ENCODE results near the gene UBALD2.
"Not testable (repeated sequence)": the region's sequence is repeated elsewhere in the genome, so short reads cannot be mapped to it uniquely, and the experiment has no call there.

Gene UBALD2

GRCh38 chr17:76277300-76278267 lies 12.4 kb downstream of the UBALD2 start:
- DNase-seq (ENCODE audit: low spot score) = no peak

GRCh38 chr17:76278268-76278908 lies 13.2 kb downstream of the UBALD2 start:
- DNase-seq (ENCODE audit: low spot score) = no peak

- peak; percentile 93 for DNase-seq (ENCODE audit: low spot score)
These were observed 14.0 kb downstream of the UBALD2 start for GRCh38 chr17:76278952-76279741.

DNA sequence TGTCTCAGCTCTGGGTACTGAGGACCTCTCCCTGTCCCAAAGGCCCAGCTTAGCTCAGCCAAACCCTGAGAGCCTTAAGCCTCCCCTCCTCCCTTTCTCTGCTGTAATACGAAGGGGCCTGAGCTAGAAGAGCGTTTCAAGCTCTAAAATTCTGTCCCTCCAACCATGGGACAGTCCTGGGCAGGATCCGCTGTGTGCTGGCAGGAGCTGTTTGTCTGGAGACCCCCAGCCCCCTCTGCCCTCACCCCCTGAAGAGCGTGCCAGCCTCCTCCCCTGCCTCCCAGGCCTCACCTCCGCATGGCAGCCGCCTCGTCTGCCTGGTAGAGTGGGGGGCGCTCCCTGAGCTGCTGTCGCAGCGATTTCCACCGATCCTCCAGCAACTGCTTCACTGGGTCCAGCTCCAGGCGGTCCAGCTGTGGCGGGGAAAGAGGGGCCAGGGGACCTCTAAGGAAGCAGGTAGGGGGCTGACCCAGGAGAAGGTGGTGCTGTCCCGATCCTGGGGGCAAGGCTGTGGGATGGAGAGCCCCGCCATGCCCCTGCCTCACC lies 14.7 kb downstream of the UBALD2 start:
- DNase-seq (ENCODE audit: low spot score) = peak; percentile 8

- no peak for DNase-seq (ENCODE audit: low spot score)
These were observed 15.5 kb downstream of the UBALD2 start for GRCh38 chr17:76280650-76281049.

GRCh38 chr17:76281573-76282371 lies 16.6 kb downstream of the UBALD2 start:
- DNase-seq (ENCODE audit: low spot score) = no peak

DNA sequence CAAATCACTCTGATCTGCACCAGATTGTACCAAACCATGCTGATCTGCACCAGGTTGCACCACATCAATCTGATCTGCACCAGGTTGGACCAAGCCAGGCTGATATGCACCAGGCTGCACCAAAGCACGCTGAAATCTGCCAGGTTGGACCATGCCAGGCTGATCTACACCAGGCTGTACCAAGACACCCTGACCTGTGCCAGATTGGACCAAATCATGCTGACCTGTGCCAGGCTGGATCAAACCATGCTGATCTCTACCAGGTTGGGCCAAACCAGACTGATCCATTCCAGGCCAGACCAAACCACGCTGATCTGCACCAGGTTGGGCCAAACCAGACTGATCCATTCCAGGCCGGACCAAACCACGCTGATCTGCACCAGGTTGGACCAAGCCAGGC lies 27.4 kb downstream of the UBALD2 start:
- no peak for DNase-seq (ENCODE audit: low spot score)

- DNase-seq (ENCODE audit: low spot score) = no peak
These were observed 28.0 kb downstream of the UBALD2 start for GRCh38 chr17:76293106-76293505.

DNA sequence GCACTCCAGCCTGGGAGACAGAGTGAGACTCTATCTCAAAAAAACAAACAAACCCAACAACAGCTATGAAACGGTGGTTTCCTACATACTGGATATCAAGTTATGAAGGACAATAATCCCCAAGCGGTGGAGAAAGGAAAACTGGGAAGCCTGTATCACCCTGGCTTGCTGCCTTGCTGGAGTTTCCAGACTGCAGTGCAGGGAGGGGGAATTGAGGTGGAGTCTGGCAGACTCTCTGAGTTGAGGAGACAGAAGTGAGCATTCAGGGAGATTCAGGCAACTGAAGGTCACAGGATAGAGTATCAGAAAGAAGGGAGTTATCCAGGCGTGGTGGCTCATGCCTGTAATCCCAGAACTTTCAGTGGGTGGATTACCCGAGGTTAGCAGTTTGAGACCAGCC lies 31.0 kb downstream of the UBALD2 start:
- DNase-seq (ENCODE audit: low spot score) = no peak

DNA sequence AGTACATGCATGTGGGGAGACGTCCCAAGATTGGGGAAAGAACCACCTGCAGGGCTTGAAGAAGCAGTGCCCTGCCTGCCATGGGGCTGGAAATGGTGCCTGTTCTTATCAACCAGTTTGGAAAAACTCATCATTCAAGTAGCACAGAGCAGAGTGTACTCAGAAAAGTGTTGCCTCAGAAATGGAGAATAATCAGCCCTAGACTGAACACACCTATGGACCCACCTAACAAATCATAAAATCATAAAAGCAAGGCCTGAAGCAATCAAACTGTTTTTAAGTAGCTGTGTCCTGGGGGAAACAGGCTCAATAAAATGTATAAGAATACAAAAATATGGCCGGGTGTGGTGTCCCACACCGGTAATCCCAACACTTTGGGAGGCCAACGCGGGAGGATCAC lies 31.7 kb downstream of the UBALD2 start:
- no peak for DNase-seq (ENCODE audit: low spot score)

GRCh38 chr17:76297436-76297835 lies 32.3 kb downstream of the UBALD2 start:
- no peak for DNase-seq (ENCODE audit: low spot score)

DNA sequence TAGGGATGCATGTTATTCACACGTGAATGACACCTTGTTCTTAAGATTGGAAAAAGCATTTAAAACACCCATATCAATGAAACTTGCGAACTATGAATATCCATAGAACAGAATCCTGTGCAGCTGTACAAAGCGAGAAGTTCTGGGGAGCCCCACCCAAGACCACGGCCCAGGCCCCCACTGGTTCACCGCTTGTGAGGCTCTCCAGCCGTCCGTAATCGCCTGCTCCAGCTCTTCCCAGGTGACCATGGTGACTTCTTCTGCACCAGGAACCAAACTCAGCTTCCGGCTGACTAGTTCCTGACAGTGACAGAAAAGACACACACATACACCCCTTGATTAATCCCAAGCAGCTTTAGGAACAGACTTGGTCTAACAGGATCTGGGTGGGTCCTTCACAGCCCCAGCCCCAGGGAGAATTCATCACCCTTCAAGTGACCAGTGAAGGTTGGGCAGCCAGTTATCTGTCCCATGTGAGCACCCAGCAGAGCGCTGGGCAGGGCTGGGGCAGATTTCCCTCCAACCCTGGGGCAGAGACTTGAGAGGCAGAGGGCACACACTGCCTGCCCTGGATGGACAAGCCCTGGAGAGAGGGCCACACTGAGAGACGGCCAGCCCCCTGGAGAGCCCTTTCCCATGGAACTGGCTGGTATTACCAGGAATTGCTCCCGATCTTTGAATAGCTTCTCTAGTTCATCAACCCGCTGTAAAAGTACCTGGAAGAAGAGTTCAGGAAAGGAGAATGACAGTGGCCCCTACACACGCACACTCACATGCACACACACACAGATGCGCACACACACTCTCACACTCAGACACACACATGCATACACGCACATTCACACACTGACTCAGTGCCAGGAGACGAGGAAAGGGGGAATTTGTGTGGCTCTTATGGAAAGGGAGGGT lies 39.3 kb downstream of the UBALD2 start:
- no peak for DNase-seq (ENCODE audit: low spot score)

DNA sequence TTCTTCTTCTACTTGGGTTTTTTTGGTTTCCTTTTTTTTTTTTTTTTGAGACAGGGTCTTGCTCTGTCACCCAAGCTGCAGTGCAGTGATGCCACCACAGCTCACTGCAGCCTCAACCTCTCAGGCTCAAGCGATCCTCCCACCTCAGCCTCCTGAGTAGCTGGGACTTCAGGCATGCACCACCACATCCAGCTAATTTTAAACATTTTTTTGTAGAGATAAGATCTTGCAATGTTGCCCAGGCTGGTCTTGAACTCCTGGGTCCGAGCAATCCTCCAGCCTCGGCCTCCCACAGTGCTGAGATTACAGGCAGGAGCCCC lies 39.9 kb downstream of the UBALD2 start:
- DNase-seq (ENCODE audit: low spot score) = not testable (repeated sequence)

DNA sequence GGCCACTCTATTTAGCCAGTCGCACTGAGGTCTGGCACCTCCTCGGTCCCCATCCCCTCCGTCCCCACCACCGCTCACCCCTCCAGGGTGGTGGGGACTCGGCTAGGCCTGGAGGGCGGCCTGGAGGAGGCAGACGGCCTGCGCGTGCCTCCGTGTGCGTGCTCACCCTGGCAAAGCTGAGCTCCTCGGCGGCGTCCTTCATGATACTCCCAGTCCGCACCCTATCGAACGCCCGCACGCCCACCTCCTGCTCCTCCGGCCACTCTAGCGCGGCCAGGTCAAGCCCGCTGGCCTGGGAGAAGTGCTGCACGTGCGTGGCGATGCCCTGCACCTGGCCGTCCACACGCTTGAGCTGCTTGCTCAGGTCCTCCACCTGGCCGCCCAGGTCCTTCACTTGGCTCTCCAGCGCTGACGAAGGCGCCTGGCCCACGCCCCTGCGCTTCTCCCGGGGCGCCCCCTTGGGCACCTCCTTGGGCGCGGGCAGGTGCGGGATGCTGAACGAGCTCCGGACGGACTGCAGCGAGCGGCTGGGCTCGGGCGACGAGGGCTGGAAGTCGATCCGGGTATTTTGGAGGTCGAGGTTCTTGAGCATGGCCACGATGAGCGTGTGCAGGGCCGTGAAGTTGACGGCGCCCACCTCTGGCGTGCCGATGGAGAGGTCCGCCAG lies 42.3 kb downstream of the UBALD2 start:
- no peak for DNase-seq (ENCODE audit: low spot score)

DNA sequence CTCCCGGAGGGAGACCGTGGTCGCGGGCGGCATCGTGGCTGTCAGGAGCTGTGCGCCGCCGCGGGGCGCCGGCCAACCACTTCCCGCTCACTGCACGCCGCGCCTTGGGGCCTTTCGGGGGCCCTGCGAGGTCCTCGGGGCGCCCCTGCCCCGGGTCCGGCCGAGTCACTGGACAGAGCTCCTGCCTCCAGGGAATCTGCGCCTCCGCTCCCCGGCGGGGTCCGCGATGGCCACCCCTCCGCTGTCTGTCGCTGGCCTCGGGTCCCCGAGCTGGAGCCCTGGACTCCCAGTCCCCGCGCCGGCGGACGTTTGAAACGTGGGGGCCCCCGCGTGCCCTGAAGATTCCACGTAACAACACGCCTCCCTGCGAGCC lies 42.8 kb downstream of the UBALD2 start, which contains the start of gene QRICH2:
Gene QRICH2 (minus strand): TSS at position 311 of the 373 bp plus-strand sequence. CDS start 278 bp downstream, at position 33.
- no peak for DNase-seq (ENCODE audit: low spot score)

DNA sequence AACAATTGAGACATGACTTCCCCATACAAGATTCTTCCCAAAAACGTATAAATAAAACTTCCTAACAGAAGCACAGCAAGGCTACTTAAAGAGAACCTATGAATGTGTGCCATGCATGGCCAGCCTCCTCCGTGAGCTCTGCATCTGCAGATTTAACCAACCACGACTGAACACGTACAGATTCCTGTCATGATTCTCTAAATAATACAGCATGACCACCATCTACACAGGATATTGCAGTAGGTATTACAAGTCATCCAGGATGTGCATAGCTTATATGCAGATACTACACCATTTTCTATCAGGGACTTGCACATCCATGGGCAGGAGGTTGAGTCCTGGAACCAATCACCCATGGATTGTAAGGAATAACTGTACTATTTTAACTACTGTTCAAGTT lies 44.3 kb downstream of the UBALD2 start:
- DNase-seq (ENCODE audit: low spot score) = no peak

DNA sequence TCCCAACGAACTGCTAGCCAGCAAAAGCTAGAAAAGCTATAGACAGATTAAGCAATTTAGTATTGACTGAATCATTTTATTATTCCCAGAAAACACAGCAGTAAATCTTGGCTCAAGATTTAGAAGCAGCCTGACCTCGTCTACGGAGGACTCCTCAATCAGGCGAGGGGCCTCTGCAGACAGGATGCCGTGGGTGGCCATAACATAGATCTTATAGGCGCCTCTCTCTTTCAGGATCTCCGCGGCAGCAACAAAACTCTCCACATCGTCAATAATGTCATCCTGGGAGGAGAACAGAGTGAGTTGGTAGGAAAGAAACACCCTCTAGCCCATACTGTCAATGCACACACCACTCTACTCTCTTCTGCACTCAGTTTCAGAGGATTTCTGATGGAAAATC lies 47.6 kb downstream of the UBALD2 start:
- DNase-seq (ENCODE audit: low spot score) = no peak

- DNase-seq (ENCODE audit: low spot score) = no peak
These were observed 49.5 kb downstream of the UBALD2 start for GRCh38 chr17:76314392-76315227.

DNA sequence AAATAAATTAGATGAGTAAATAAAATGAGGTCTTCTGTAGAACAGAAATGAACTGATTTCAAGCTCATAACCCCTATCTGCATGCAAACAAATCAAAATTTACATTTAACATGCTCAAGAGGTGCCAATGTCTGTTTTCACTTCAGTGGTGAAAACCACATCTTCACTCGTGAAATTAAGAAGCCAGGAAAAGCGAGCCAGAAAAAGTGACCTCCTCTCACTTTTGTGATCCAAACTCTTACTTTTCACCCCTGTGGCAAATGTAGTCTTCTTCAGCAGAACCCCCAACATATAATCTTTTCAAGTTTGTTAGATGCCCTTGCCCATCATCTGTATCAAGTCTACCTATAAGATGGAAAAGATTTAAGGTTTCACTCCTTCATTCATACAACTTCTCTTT lies 52.4 kb downstream of the UBALD2 start:
- DNase-seq (ENCODE audit: low spot score) = no peak
